ENCODE data around the gene SLC22A6.
"Not testable (repeated sequence)": the region's sequence is repeated elsewhere in the genome, so short reads cannot be mapped to it uniquely, and the experiment has no call there.

SLC22A6 gene

GRCh38 chr11:62985041-62985750 lies 429 bp upstream of the SLC22A6 start:
- FAIRE-seq, result no peak

GRCh38 chr11:62983536-62984199 lies 1.1 kb downstream of the SLC22A6 start:
- no peak for FAIRE-seq

- no peak for FAIRE-seq
Observed at GRCh38 chr11:62981743-62982142, 3.0 kb downstream of the SLC22A6 start.

- no peak for FAIRE-seq
Observed at GRCh38 chr11:62980133-62980760, 4.5 kb downstream of the SLC22A6 start.

- no peak for FAIRE-seq
Observed at GRCh38 chr11:62976109-62976508, 8.7 kb downstream of the SLC22A6 start.

GRCh38 chr11:62974848-62975522 lies 9.8 kb downstream of the SLC22A6 start:
- FAIRE-seq, result no peak

- no peak for FAIRE-seq
Observed at GRCh38 chr11:62965574-62965973, 19.2 kb downstream of the SLC22A6 start.

GRCh38 chr11:62962391-62962790 lies 22.4 kb downstream of the SLC22A6 start:
- no peak for FAIRE-seq

GRCh38 chr11:62961017-62961570 lies 23.7 kb downstream of the SLC22A6 start:
- FAIRE-seq, result no peak

GRCh38 chr11:62959422-62959980 lies 25.3 kb downstream of the SLC22A6 start:
- FAIRE-seq, result no peak

- peak; percentile 77 for FAIRE-seq
Observed at GRCh38 chr11:62958547-62959421, 26.0 kb downstream of the SLC22A6 start.

GRCh38 chr11:62957147-62957546 lies 27.6 kb downstream of the SLC22A6 start:
- no peak for FAIRE-seq

GRCh38 chr11:62954478-62954877 lies 30.3 kb downstream of the SLC22A6 start:
- FAIRE-seq, result no peak

- no peak for FAIRE-seq
Observed at GRCh38 chr11:62953811-62954210, 31.0 kb downstream of the SLC22A6 start.

GRCh38 chr11:62948765-62949320 lies 35.9 kb downstream of the SLC22A6 start:
- no peak for FAIRE-seq

- FAIRE-seq, result not testable (repeated sequence)
Observed at GRCh38 chr11:62945538-62945937, 39.2 kb downstream of the SLC22A6 start.

- FAIRE-seq, result not testable (repeated sequence)
Observed at GRCh38 chr11:62937528-62937927, 47.2 kb downstream of the SLC22A6 start.

GRCh38 chr11:62934496-62934785 lies 50.3 kb downstream of the SLC22A6 start:
- FAIRE-seq, result no peak

GRCh38 chr11:62933750-62934495 lies 50.8 kb downstream of the SLC22A6 start:
- no peak for FAIRE-seq

- FAIRE-seq, result no peak
Observed at GRCh38 chr11:62933285-62933684, 51.5 kb downstream of the SLC22A6 start.

Data from endometrium (tissue), 2 donors.